Fibroblast of peridontal ligament (primary cell): ENCODE data around the gene RAB31.
"Not testable (repeated sequence)": the region's sequence is repeated elsewhere in the genome, so short reads cannot be mapped to it uniquely, and the experiment has no call there.

Experiments used
- DNase-seq: peaks from one replicate; pipeline ENCODE4 v3.0.0-alpha.2; 2010; ENCODE audit errors: extremely low read depth

Gene RAB31

GRCh38 chr18:9839211-9839610, 131.1 kb downstream of the RAB31 start:
- DNase-seq: no peak

DNA sequence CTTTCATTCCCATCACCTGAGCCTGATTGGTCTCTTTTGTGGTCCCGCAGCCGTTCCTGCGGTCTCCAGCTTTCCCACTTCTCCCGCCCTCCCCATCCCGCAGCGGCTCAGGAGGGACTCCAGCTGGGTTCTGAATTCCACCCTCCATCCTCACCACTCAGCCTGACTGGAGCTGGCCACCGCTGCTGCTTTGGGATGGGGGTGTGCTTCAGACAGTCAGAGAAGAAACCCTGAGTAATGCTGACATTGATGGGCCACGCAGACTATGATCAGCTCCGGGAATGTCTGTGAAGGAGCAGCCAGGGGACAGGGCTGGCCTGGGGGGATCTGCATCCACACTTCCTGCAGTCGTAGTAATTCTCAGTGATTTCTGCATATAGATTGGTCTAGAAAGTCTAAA, 131.8 kb downstream of the RAB31 start:
- no peak for DNase-seq

DNA sequence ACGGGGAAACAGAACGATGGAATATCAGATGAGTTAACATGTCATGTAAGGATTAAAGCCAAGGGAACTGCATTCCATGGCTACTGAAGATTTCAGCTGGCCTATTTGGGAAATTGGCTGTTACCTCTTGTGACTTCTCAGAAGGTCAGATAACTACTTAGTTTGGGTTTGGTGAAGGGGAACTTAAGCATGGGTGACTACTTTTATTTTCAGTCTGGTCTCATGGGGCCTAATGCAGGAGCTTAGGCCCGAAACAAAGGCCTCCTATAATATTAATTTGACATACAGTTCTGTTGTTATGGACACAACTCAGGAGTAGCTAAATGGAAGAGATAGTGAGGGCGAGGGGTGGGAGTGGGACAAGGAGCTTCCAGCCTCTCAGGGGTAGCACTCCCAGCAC, 133.7 kb downstream of the RAB31 start:
- no peak for DNase-seq

- DNase-seq: no peak
Observed at GRCh38 chr18:9842448-9842847, 134.3 kb downstream of the RAB31 start.

DNA sequence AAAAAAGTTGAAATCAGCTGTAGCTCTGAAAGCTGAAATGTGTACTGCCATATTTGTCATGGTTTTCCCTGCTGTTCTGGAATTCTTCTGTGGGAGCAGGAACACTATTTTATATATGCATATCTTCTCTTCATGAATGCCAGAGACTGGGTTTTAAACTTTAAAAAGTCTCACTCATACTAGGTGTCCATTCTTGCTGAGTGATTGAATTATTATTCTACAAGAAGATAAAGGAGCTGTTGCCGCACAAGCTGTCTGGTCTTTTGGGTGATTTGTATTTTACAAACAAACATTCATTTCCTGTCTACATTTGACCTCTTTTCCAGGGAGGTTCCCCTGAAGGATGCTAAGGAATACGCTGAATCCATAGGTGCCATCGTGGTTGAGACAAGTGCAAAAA, 137.2 kb downstream of the RAB31 start:
- DNase-seq: no peak

GRCh38 chr18:9846162-9846925, 138.2 kb downstream of the RAB31 start:
- peak; percentile 41 for DNase-seq

- no peak for DNase-seq
Observed at GRCh38 chr18:9848170-9848879, 140.2 kb downstream of the RAB31 start.

- DNase-seq: no peak
Observed at GRCh38 chr18:9849407-9850283, 141.5 kb downstream of the RAB31 start.

DNA sequence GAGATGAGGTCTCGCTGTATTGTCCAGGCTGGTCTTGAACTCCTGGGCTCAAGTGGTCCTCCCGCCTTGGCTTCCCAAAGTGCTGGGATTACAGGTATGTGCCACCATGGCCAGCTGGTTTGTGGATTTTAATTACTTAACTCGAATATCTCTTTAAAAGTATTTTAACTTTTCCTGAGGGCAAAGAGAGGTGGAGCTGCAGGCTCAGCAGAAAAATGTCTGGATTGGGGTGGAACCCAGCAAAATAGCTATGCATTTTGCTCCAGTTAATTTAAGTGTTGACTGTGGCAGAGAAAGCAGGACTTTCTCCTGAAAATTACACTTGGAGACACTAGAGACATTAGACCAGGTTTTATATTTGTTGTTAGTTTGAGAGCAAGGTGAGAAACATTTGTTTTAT, 142.2 kb downstream of the RAB31 start:
- no peak for DNase-seq

DNA sequence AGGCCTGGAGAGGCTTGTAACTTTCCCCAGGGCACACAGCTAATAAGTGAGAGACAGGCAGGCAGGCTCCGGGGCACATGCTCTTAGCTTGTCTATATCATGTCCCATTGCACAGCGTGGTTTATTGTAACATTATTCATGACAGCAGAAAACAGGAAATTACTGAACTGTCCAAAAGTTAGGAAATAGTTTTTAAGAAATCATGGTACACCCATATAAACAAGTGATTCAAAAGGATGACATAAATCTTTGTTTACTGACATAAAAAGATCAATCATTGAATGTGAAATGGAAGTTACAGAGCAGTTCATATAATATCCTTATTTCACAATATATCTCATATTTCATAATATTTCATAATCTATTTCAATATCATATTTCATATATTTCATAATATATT, 143.4 kb downstream of the RAB31 start:
- peak; percentile 21 for DNase-seq

DNA sequence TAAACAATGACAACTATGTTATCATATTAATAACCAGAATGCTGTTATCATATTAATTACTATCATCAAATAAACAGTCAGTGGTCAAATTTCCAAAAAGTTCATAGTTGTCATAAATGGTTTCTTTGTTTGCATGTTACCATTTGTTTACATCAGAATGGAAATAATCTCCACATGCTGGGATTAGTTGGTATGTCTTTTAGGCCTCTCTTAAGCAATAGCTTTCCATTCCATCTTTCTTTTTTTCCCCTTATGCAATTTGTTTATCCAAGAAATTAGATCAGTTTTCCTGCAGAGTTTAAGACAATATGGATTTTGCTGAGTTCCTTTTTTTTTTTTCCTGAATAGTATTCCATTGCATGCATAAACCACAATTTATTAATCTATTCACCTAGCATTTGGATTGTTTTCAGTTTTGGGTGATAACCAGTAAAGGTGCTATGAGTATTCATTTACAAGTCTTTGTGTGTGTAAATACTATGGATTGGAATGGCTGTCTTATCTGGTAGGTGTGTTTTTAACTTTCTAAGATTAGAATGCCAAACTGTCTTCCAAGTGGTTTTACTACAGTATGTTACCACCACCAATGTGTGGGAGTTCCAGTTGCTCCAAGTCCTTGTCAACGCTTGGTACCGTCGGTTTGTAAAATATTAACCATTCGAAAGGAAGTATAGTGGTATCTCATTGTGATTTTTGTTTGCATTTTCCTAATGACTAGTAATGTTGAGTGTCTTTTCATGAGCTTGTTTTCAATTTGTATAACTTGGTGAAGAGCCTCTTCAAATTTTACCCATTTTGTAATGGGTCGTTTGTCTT, 144.4 kb downstream of the RAB31 start:
- DNase-seq: peak; percentile 59

DNA sequence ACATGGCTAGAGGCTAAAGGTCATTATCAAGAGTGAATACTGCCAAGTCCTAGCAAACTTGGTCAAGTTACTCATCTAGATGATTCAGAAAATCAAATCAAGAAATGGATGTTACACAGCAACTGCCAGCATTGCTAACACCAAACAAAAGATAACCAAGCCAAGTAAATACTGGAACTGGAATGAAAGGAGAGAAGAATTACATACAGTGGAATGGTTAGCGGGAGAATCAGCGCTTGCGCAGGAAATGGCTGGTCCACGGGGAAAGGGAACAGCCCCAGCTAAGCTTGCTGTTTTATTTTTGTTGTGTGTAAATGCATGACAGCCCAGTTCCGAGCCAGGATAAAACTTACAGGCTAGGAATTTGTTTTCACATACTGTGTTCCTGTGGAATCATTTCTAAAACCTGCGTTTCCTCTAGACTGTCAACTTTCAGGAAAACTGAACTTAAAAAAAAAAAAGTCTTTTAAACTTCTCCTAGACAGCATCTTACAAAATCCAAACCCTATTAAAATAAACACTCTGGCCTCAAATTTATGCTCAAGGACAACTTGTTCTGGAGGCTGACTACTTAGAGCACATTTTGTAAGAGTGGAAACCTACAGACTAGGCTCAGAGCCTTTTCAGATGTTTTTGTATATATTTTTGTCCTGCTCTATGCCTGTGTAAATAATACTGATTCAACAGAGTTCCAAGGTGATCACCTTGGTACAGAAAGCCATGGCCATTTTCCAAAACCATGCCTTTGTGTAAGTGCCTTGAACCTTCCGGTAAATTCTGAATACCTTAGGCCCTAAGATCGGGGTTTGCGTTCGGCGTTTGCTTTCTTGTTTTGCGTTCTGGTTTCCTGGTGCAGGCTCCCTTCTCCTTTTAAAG, 146.9 kb downstream of the RAB31 start:
- peak; percentile 71 for DNase-seq

GRCh38 chr18:9855681-9856080, 147.6 kb downstream of the RAB31 start:
- peak; percentile 41 for DNase-seq

- DNase-seq: no peak
Observed at GRCh38 chr18:9856092-9856491, 148.0 kb downstream of the RAB31 start.

DNA sequence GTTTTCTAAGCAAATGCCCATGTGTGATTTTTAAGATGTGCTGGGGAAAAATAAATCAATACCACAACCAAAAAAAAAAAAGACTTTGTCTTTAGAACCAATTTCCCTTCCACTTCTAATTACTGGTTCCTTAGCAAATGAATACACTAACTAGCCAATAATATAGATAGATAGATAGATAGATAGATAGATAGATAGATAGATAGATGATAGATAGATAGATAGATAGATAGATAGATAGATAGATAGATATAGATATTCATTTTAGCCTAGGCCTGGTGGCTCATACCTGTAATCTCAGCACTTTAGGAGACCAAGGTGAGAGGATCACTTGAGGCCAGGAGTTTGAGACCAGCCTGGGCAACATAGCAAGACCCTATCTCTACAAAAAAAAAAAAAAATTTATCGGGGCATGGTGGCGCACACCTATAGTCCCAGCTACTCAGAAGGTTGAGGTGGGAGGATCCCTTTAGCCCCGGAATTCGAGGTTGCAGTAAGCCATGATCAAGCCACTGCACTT, 149.4 kb downstream of the RAB31 start:
- not testable (repeated sequence) for DNase-seq

GRCh38 chr18:9858642-9859041, 150.5 kb downstream of the RAB31 start:
- DNase-seq: no peak

DNA sequence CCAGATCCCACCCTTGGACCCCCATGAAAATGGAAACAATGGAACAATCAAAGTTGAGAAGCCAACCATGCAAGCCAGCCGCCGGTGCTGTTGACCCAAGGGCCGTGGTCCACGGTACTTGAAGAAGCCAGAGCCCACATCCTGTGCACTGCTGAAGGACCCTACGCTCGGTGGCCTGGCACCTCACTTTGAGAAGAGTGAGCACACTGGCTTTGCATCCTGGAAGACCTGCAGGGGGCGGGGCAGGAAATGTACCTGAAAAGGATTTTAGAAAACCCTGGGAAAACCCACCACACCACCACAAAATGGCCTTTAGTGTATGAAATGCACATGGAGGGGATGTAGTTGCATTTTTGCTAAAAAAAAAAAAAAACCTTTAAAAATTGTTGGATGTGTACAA, 151.1 kb downstream of the RAB31 start:
- DNase-seq: no peak

DNA sequence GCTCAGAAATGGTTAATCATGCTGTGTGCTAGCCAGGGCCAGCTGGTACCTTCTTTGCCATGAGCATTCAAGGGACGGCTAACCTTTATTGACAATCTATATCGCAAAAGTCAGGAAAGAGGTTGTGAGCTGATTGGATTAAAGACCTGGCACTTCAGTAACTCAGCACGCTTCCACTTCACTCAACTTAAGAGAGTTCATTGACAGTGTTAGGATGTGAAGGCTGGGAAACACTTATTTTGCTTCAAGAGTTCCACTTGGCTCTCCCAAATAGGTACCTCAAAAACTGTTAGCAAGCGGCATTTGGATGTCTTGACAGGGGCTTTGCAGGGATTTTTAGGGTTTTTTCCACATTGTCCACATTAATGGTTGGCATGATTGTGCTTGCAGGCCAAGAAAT, 152.6 kb downstream of the RAB31 start:
- no peak for DNase-seq

DNA sequence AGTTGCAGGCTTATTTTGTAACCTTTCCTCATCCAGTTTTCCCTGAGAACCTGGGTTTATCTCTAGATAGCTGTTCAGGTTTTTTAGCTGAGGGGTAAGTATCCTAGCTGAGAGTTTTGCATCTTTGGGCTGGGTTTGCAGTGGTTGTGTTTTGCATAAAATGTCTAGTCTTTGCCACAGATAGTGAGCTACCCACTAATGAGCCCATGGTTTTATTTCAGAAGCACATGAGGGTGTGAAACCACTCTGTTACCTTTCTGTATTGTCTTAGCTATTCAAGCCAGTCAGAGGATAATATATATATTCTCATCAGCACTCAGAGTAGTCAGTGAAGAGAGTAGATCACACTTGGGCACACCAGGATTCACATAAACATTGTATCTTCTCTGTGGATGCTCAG, 153.1 kb downstream of the RAB31 start:
- no peak for DNase-seq

DNA sequence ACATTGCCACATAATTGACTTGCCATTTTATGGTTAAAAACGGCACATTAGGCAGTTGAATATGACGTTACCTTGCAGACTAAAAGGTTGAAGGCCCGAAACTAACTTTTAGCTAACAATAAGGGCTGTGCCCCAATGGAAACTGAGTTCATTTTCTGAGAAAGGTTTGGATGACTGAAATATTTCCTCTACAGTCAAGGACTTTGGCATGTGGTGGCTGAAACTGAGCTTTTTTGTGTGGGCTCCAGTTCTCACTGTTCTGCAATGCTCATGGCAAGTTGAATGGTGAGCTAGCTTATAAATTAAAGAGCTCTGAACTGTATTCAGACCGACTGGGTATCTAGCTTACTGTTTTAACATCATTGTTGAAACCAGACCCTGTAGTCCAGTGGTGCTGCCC, 153.8 kb downstream of the RAB31 start:
- DNase-seq: no peak
